Skin of body (tissue), 2 donors: Measurements from ENCODE around the gene CNIH4. TPM values are rescaled to one million over a fixed set of nuclear protein-coding genes. Genes with fewer than 3 reads are reported as not detected.
A peak's percentile ranks its signal among the peaks of the same experiment; 100 is the strongest.
"Not testable (repeated sequence)": the region's sequence is repeated elsewhere in the genome, so short reads cannot be mapped to it uniquely, and the experiment has no call there.

Experiments
- DNase-seq: peaks from one replicate; lab custom pipeline; 2025; lab: John Stamatoyannopoulos, UW
- total RNA-seq: library from RNA; depleted of rRNA; stranded (reverse); fragments of >200 nt; gene quantifications from one replicate; pipeline ENCODE4 v1.2.3, GENCODE V29; 2014

Gene CNIH4
- 29.3 TPM for total RNA-seq

GRCh38 chr1:224356685-224357625 lies at the start of gene CNIH4:
TSS of gene CNIH4 (plus strand) at chr1:224356879. CDS start at chr1:224356925, 46 bp downstream.
- peak; percentile 96 for DNase-seq

GRCh38 chr1:224308064-224308463 lies 48.6 kb upstream of the CNIH4 start:
- no peak for DNase-seq

GRCh38 chr1:224311503-224311902 lies 45.2 kb upstream of the CNIH4 start:
- not testable (repeated sequence) for DNase-seq

GRCh38 chr1:224312025-224312424 lies 44.7 kb upstream of the CNIH4 start:
- DNase-seq, result no peak

GRCh38 chr1:224317383-224318045 lies 39.2 kb upstream of the CNIH4 start:
- DNase-seq, result no peak

- no peak for DNase-seq
These were observed 35.0 kb upstream of the CNIH4 start for GRCh38 chr1:224321706-224322105.

- DNase-seq, result no peak
These were observed 30.7 kb upstream of the CNIH4 start for GRCh38 chr1:224325959-224326358.

- no peak for DNase-seq
These were observed 28.0 kb upstream of the CNIH4 start for GRCh38 chr1:224328644-224329043.

GRCh38 chr1:224329484-224329841 lies 27.2 kb upstream of the CNIH4 start:
- DNase-seq, result no peak

- peak; percentile 88 for DNase-seq
These were observed 26.6 kb upstream of the CNIH4 start, which contains the start of gene NVL for GRCh38 chr1:224329842-224330753. TSS of gene NVL (minus strand) at chr1:224330172. CDS start at chr1:224330127, 45 bp downstream.

- DNase-seq, result no peak
These were observed 25.4 kb upstream of the CNIH4 start for GRCh38 chr1:224331326-224331725.

- no peak for DNase-seq
These were observed 24.9 kb upstream of the CNIH4 start for GRCh38 chr1:224331824-224332223.

GRCh38 chr1:224333309-224333926 lies 23.3 kb upstream of the CNIH4 start:
- DNase-seq, result peak; percentile 9

- no peak for DNase-seq
These were observed 22.5 kb upstream of the CNIH4 start for GRCh38 chr1:224333939-224334786.

- DNase-seq, result no peak
These were observed 18.4 kb upstream of the CNIH4 start for GRCh38 chr1:224338150-224338838.

- no peak for DNase-seq
These were observed 17.1 kb upstream of the CNIH4 start for GRCh38 chr1:224339442-224340033.

GRCh38 chr1:224340453-224341384 lies 16.0 kb upstream of the CNIH4 start:
- DNase-seq, result not testable (repeated sequence)

- DNase-seq, result no peak
These were observed 13.0 kb upstream of the CNIH4 start for GRCh38 chr1:224343679-224344078.
